OCI-LY1 (cell line): ENCODE data around the gene CACNA1D.

ENCODE experiments used
- H2AFZ ChIP-seq: fragments of 200-600 bp; sonication (generic), shearing (Covaris generic); 2 replicates; pipeline ENCODE4 v1.6.0; 2014; ENCODE audit warnings: antibody characterized with exemption, mild to moderate bottlenecking, low read length
- H3F3A ChIP-seq: fragments of 200-600 bp; sonication (generic), shearing (Covaris generic); 2 replicates; pipeline ENCODE4 v1.6.0; 2014; ENCODE audit warnings: mild to moderate bottlenecking, antibody characterized with exemption, low read length, moderate library complexity; ENCODE audit not compliant: insufficient read depth
- H3K27ac ChIP-seq: fragments of 200-600 bp; sonication (generic); 2 replicates; pipeline ENCODE4 v1.5.1; 2014; ENCODE audit warnings: low read length, mixed run types, mild to moderate bottlenecking, low read depth; ENCODE audit not compliant: poor library complexity, severe bottlenecking
- H3K27me3 ChIP-seq: fragments of 200-600 bp; sonication (generic); 2 replicates; pipeline ENCODE4 v1.6.0; 2014; ENCODE audit warnings: antibody characterized with exemption, mild to moderate bottlenecking, low read length, moderate library complexity; ENCODE audit not compliant: insufficient read depth
- H3K36me3 ChIP-seq: fragments of 200-600 bp; sonication (generic); 2 replicates; pipeline ENCODE4 v1.6.1; 2014; ENCODE audit warnings: mild to moderate bottlenecking, antibody characterized with exemption, low read length, moderate library complexity, mixed read lengths; ENCODE audit not compliant: insufficient read depth
- H3K4me1 ChIP-seq: fragments of 200-600 bp; sonication (generic); 2 replicates; pipeline ENCODE4 v1.5.1; 2014; ENCODE audit warnings: mild to moderate bottlenecking, low read length, moderate library complexity; ENCODE audit not compliant: insufficient read depth, severe bottlenecking
- H3K4me2 ChIP-seq: fragments of 200-600 bp; sonication (generic), shearing (Covaris generic); 2 replicates; pipeline ENCODE4 v1.6.1; 2014; ENCODE audit warnings: low read length
- H3K4me3 ChIP-seq: fragments of 200-600 bp; sonication (generic); 2 replicates; pipeline ENCODE4 v1.5.1; 2014; ENCODE audit warnings: low read length, low read depth, mild to moderate bottlenecking, mixed read lengths; ENCODE audit not compliant: poor library complexity, severe bottlenecking
- H3K79me2 ChIP-seq: fragments of 200-600 bp; shearing (Covaris generic); 2 replicates; pipeline ENCODE4 v1.6.1; 2016; ENCODE audit warnings: mixed run types, low read length, mixed read lengths; ENCODE audit not compliant: insufficient read depth
- H3K9ac ChIP-seq: fragments of 200-600 bp; sonication (generic), shearing (Covaris generic); 2 replicates; pipeline ENCODE4 v1.6.1; 2014; ENCODE audit warnings: mild to moderate bottlenecking, low read length, mixed read lengths
- H3K9me2 ChIP-seq: fragments of 200-600 bp; sonication (generic), shearing (Covaris generic); 2 replicates; pipeline ENCODE4 v1.6.1; 2014; ENCODE audit warnings: low read depth, mild to moderate bottlenecking, low read length, mixed read lengths
- H3K9me3 ChIP-seq: fragments of 200-600 bp; shearing (Covaris generic); 2 replicates; pipeline ENCODE4 v1.6.1; 2014; ENCODE audit warnings: low read length, mixed read lengths
- H4K20me1 ChIP-seq: fragments of 200-600 bp; sonication (generic), shearing (Covaris generic); 2 replicates; pipeline ENCODE4 v1.6.0; 2016; ENCODE audit warnings: mild to moderate bottlenecking, low read length; ENCODE audit not compliant: insufficient read depth
- EZH2 ChIP-seq: fragments of 200-600 bp; sonication (generic), shearing (Covaris generic); IDR thresholded peaks from 2 replicates; pipeline ENCODE4 v1.8.0; 2017; ENCODE audit warnings: borderline replicate concordance, mixed run types, mild to moderate bottlenecking, antibody characterized with exemption, low read length, moderate library complexity, mixed read lengths
- TF ChIP-seq, protein P1 (sequence below): fragments of 200-600 bp; sonication (generic), shearing (Covaris generic); IDR thresholded peaks from 2 replicates; pipeline ENCODE4 v1.5.1; 2017; ENCODE audit warnings: mild to moderate bottlenecking, antibody characterized with exemption, low read length, moderate library complexity, mixed read lengths

The CACNA1D gene

DNA sequence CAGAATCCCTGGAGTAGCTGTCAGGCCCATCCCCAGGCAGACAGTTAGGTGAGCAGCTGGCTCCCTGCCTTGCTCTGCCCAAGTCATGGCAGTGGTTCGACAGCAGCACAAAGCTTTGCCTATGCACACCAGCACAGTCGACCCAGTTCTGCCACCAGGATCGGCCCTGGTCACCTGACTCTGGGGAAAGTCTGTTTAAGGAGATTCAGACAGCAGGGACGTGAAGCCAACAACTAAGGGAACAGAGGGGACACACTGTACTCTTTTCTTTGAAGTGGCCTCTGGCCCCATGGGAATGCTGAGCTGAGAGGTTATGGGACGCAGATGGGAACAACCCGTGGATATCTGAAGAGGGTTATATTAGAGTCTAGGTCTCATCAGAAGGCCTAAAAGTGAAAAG is 217.0 kb downstream of the CACNA1D start:
- Histone ChIP-seq H3F3A (no peaks in the 10 kb centered on the region), H3K9me2 (no peaks in the 10 kb centered on the region), H3K27me3 (no peaks in the 10 kb centered on the region; the same call in 1 of the 2 replicates), H3K9ac (no peak overlapping the region), H3K9me3 (no peaks in the 10 kb centered on the region), H3K27ac (no peak overlapping the region), H3K36me3 (no peaks in the 10 kb centered on the region), H4K20me1 (no peaks in the 10 kb centered on the region), H3K79me2 (no peaks in the 10 kb centered on the region), H3K4me1 (no peaks in the 10 kb centered on the region), H2AFZ (no peak overlapping the region), H3K4me2 (no peak overlapping the region), H3K4me3 (no peak overlapping the region)
- no peak for TF ChIP-seq EZH2
- TF ChIP-seq, protein P1, sequence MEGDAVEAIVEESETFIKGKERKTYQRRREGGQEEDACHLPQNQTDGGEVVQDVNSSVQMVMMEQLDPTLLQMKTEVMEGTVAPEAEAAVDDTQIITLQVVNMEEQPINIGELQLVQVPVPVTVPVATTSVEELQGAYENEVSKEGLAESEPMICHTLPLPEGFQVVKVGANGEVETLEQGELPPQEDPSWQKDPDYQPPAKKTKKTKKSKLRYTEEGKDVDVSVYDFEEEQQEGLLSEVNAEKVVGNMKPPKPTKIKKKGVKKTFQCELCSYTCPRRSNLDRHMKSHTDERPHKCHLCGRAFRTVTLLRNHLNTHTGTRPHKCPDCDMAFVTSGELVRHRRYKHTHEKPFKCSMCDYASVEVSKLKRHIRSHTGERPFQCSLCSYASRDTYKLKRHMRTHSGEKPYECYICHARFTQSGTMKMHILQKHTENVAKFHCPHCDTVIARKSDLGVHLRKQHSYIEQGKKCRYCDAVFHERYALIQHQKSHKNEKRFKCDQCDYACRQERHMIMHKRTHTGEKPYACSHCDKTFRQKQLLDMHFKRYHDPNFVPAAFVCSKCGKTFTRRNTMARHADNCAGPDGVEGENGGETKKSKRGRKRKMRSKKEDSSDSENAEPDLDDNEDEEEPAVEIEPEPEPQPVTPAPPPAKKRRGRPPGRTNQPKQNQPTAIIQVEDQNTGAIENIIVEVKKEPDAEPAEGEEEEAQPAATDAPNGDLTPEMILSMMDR: no peak

DNA sequence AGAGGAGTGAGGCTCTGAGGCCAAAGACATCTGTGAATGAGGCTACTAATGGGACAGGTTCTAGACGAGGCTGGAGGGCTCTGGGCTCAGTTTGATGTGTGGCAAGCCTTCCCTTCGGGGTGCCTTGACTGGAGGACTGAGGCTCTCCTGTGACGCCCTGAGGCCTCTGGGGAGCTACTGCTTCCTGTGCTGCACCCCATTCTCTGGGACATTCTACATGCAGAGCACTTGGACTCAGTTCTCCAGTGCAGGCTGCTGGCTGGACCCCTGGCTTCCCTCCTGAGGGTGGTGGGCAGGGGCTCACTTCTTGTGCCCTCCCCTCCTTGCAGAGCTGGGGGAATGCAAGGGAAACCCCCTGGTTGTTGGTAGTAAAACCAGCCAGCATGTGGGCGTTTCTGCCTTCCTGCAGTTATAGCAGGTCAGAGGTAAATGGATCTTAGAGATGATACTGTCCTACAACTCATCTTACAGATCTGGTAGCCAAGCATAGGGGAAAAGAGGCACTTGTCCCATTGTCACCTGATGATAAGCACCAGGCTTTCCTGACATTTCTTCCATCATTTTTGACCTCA is 218.5 kb downstream of the CACNA1D start:
- Histone ChIP-seq H2AFZ (no peak overlapping the region), H3K4me1 (no peaks in the 10 kb centered on the region), H3K27ac (no peak overlapping the region), H3K9ac (no peak overlapping the region), H3F3A (no peaks in the 10 kb centered on the region), H3K4me2 (no peak overlapping the region), H3K27me3 (no peaks in the 10 kb centered on the region; the same call in 1 of the 2 replicates), H3K79me2 (no peaks in the 10 kb centered on the region), H3K9me3 (no peaks in the 10 kb centered on the region), H4K20me1 (no peaks in the 10 kb centered on the region), H3K9me2 (no peaks in the 10 kb centered on the region), H3K4me3 (no peak overlapping the region), H3K36me3 (no peaks in the 10 kb centered on the region)
- TF ChIP-seq, protein P1: no peak
- TF ChIP-seq EZH2: no peak

DNA sequence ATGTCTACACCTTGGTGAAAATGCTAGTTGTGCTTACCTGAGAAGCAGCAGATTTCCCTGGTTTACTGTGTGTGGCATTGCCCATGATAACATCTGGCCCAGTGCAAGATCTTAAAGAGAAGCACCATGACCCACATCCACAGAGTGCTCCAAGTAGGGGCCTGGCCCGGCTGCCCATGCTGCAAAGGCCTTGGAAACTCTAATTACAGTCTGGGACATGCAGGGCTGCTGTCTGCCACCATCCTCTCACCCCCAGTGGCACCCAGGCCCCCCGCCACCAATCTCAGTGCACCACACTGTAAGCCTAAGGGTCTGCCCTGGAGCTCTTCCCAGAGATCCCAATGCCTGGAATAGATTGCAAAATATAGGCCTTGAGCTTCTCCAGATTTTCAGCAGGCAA is 219.2 kb downstream of the CACNA1D start:
- H3K79me2 ChIP-seq: no peaks in the 10 kb centered on the region
- H3K36me3 ChIP-seq: no peaks in the 10 kb centered on the region
- no peak overlapping the region for H3K4me3 ChIP-seq
- TF ChIP-seq EZH2: no peak
- TF ChIP-seq, protein P1: no peak
- H3K9me2 ChIP-seq: no peaks in the 10 kb centered on the region
- H3K27ac ChIP-seq: no peak overlapping the region
- H3K4me2 ChIP-seq: no peak overlapping the region
- no peaks in the 10 kb centered on the region; the same call in 1 of the 2 replicates for H3K27me3 ChIP-seq
- H3F3A ChIP-seq: no peaks in the 10 kb centered on the region
- no peaks in the 10 kb centered on the region for H4K20me1 ChIP-seq
- H2AFZ ChIP-seq: no peak overlapping the region
- H3K4me1 ChIP-seq: no peaks in the 10 kb centered on the region
- no peak overlapping the region for H3K9ac ChIP-seq
- H3K9me3 ChIP-seq: no peaks in the 10 kb centered on the region
